Measurements from ENCODE around the gene SHFL.

Gene SHFL

GRCh38 chr19:10110076-10110971 is 24.2 kb downstream of the SHFL start:
- no peak for DNase-seq

DNA sequence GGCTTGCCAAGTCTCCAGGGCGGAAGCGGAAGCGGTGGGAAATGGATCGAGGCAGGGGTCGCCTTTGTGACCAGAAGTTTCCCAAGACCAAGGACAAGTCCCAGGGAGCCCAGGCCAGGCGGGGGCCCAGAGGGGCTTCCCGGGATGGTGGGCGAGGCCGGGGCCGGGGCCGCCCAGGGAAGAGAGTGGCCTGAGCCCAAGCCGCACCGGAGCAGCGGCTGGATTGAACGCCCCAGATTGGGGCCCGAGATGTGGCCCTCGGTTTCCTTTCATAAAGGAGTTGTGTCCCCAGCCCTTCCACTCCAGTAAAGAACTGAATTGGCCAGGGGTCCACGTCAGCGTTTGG is 24.8 kb downstream of the SHFL start:
- DNase-seq, result no peak

GRCh38 chr19:10111405-10111811 is 25.3 kb downstream of the SHFL start, which contains the start of gene P2RY11:
P2RY11 (plus strand) TSS chr19:10111693; CDS start chr19:10111722, 29 bp downstream.
- DNase-seq, result no peak

GRCh38 chr19:10112037-10112761 is 26.1 kb downstream of the SHFL start:
- DNase-seq, result no peak

- DNase-seq, result no peak
These were observed 26.9 kb downstream of the SHFL start for GRCh38 chr19:10112895-10113591.

- DNase-seq, result no peak
These were observed 27.5 kb downstream of the SHFL start for GRCh38 chr19:10113592-10113963.

DNA sequence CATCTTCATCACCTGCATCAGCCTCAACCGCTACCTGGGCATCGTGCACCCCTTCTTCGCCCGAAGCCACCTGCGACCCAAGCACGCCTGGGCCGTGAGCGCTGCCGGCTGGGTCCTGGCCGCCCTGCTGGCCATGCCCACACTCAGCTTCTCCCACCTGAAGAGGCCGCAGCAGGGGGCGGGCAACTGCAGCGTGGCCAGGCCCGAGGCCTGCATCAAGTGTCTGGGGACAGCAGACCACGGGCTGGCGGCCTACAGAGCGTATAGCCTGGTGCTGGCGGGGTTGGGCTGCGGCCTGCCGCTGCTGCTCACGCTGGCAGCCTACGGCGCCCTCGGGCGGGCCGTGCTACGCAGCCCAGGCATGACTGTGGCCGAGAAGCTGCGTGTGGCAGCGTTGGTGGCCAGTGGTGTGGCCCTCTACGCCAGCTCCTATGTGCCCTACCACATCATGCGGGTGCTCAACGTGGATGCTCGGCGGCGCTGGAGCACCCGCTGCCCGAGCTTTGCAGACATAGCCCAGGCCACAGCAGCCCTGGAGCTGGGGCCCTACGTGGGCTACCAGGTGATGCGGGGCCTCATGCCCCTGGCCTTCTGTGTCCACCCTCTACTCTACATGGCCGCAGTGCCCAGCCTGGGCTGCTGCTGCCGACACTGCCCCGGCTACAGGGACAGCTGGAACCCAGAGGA is 28.0 kb downstream of the SHFL start:
- DNase-seq, result no peak

GRCh38 chr19:10114651-10115391 is 28.7 kb downstream of the SHFL start:
- no peak for DNase-seq

DNA sequence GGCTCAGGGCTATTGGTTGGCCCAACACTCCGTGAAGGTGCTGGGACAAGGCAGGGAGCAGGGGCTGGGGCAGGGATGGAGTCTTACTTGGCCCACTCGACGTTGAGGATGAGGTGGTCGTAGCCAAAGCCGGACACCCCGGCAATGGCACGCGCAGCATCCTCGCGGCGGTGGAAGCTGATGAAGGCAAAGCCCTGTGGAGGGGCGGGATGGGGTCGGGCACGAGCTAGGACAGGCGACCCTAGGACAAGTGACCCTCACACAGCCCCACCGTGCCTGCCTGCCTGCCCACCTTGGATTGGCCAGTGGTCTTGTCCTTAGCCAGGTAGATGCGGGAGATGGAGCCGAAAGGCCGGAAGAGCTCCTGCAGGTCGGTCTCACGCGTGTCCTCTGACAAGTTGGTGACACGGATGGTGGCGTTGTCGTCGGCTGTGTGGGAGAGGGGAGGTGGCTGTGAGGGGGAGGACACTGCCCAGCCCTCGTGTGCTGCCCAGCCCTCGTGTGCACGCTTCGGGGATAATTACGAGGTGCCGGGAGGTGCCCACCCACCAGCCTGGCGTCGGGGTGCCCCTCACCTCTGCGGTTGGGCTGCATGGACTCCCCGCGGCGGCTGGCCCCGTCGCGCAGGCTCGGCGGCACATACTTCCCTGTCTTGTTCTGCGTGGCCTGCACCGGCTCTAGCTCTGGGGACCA is 29.4 kb downstream of the SHFL start:
- DNase-seq, result no peak

- DNase-seq, result no peak
These were observed 30.2 kb downstream of the SHFL start for GRCh38 chr19:10116085-10116865.

GRCh38 chr19:10116866-10117616 is 30.9 kb downstream of the SHFL start:
- DNase-seq, result no peak

- no peak for DNase-seq
These were observed 32.8 kb downstream of the SHFL start for GRCh38 chr19:10118960-10119359.

- no peak for DNase-seq
These were observed 34.5 kb downstream of the SHFL start for GRCh38 chr19:10120538-10121189.

DNA sequence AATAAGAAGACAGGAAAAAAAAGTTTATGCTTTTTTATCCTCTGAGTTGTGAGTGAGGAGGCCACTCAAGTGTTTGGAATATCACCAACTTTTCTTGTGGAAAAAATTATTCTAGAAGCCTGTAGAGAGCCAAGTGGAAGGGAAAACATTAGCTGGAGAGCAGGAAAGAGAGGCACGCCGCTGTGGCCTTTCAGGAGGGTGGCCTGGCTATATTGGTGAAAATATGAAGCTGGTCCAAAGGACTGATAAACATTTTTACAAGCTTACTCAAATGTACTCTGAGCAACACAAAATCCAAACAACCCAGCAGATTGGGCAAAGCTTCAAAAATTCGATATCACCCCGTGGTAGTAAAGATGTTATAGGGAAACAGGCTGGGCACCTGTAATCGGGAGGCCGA is 35.9 kb downstream of the SHFL start:
- DNase-seq, result no peak

DNA sequence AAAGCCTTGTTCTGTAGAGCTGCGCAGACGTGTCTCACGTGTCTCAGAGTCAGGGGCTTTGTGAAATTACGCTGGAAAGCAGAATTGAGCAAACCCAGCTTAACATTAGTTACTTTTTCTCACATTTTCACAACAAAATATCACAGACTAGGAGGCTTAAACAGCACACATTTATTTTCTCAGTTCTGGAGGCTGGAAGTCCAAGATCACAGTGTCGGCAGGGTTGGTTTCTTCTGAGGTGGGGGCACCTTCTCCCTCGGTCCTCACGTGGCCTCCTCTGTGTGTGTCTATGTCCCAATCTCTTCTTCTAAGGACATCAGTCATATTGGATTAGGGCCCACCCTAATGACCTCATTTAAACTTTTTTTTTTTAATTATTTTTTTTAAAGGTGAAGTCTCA is 38.3 kb downstream of the SHFL start:
- no peak for DNase-seq

DNA sequence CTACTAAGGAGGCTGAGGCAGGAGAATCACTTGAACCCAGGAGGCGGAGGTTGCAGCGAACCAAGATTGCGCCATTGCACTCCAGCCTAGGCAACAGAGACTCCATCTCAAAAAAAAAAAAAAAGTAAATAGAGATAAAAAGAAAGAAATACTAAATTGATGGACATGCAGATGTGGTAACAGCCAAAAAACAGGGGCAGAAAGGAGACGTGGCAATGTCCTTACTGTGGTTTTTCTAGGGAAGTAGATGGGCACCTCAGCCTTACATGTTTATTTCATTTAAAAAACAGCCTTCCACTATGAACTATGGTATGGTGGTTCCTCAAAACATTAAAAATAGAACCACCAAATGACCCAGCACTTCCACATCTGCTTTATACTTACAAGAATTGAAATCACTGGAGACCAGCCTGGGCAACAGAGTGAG is 40.1 kb downstream of the SHFL start:
- no peak for DNase-seq

DNA sequence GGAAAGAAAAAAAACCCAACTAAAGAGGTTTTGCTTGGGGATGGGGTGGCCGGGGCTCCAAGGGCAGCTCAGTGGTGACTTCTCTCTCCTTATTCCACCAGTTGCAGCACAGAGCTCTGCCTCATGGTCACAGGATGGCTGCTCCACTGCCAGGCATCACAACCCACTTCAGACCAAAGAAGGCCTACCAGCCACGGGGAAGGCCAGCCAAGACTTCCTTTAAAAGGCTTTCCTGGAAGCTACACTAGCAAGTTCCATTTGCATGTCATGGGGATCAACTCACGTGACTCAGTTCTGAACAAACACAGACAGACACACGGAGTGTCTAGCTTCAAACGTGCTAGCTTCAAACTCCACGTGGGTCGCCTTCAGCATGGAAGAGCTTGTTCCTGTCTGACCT is 46.8 kb downstream of the SHFL start:
- DNase-seq, result no peak

DNA sequence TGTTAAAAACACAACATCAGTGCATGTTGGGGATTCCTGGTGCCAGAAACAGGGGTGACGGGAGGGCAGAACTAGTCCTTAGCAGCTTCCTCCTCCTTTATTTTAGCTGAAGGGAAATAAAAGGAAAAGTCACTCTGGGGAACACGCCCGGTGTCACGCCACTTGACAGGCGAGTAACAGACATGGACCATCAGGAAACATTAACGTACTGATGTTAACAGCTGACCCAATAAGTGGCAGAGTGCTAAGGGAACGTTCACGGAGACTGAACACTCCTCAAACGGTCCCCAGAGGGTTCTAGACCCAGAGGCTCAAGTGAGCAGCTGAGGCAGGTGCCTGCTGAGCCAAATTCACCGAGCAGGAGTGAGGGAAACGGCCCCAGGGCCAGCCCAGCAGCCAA is 47.5 kb downstream of the SHFL start:
- DNase-seq, result no peak

GRCh38 chr19:10134040-10134439 is 47.9 kb downstream of the SHFL start:
- no peak for DNase-seq
